HG03175 (cell line): Measurements from ENCODE around the gene PARS2.

ENCODE experiments used
- ATAC-seq: cut with Tn5 transposase; IDR thresholded peaks from one replicate; pipeline ENCODE4 v1.9.1; 2021; ENCODE audit warnings: mild to moderate bottlenecking, moderate library complexity; ENCODE audit not compliant: unreplicated experiment

The PARS2 gene

GRCh38 chr1:54742282-54742681 is 22.0 kb downstream of the PARS2 start:
- ATAC-seq = no peak

- no peak for ATAC-seq
Observed at GRCh38 chr1:54741531-54741930, 22.8 kb downstream of the PARS2 start.

GRCh38 chr1:54738244-54738643 is 26.1 kb downstream of the PARS2 start:
- no peak for ATAC-seq

GRCh38 chr1:54736685-54737084 is 27.6 kb downstream of the PARS2 start:
- ATAC-seq = no peak

GRCh38 chr1:54728027-54728426 is 36.3 kb downstream of the PARS2 start:
- ATAC-seq = no peak

- no peak for ATAC-seq
Observed at GRCh38 chr1:54724771-54725170, 39.6 kb downstream of the PARS2 start.

- ATAC-seq = no peak
Observed at GRCh38 chr1:54723985-54724384, 40.3 kb downstream of the PARS2 start.

GRCh38 chr1:54721719-54722118 is 42.6 kb downstream of the PARS2 start:
- no peak for ATAC-seq

- no peak for ATAC-seq
Observed at GRCh38 chr1:54716299-54717047, 47.9 kb downstream of the PARS2 start.

- ATAC-seq = peak; percentile 98
Observed at GRCh38 chr1:54715493-54716298, 48.6 kb downstream of the PARS2 start, which contains the start of gene TTC4. TTC4 (plus strand) TSS chr1:54715861; CDS start chr1:54715909, 48 bp downstream.

GRCh38 chr1:54714881-54715492 is 49.3 kb downstream of the PARS2 start:
- ATAC-seq = no peak

- no peak for ATAC-seq
Observed at GRCh38 chr1:54711536-54711935, 52.8 kb downstream of the PARS2 start.

- no peak for ATAC-seq
Observed at GRCh38 chr1:54710841-54711240, 53.5 kb downstream of the PARS2 start.

- ATAC-seq = no peak
Observed at GRCh38 chr1:54710434-54710833, 53.9 kb downstream of the PARS2 start.

GRCh38 chr1:54709547-54710292 is 54.6 kb downstream of the PARS2 start:
- no peak for ATAC-seq

GRCh38 chr1:54708385-54708784 is 55.9 kb downstream of the PARS2 start:
- no peak for ATAC-seq
